ENCODE data around the gene FBXW4. TPM values are rescaled to one million over a fixed set of nuclear protein-coding genes. Genes with fewer than 3 reads are reported as not detected.

The FBXW4 gene
- total RNA-seq, 1 donor from 2014 or later, result 34.4 TPM

DNA sequence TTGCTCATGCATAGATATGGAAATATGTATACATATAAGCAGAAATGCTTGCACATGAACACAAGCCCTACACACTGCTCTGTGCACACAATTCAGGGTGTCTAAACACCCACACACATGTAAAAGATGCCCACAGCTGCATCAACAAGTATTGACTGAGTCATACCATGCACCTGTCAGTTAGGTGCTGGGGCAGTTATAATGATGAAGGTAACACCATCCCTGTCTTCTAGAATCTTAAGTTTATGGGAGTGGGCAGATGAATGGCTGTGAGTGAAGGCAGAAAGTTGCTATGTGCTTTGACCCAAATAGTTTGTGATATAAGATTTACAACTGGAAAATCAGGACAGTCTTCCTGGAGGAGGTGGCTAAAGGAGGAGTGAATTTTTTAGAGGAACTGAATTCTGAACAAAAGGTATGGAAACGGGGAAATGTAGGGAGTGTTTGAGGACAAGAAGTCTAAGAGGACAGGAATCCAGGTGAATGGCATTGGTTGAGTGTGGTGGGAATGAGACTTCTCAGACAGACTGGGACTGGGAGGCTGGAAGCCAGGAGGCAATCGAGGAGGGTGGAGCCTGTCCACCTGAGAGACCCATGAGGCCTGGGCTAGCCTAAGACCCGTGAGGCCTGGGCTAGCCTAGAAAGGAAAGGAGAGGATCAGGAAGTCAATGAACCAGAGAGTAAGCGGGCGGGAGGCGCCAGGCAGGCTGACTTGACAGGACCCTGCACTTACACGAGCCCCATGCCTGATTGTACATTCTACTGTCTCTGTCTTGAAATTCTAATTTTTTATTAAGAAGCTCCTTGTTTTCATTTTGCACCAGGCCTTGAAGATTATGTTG is 127.6 kb downstream of the FBXW4 start:
- Mint-ChIP-seq H3K4me1 (ENCODE audit: low read depth) (peaks cover 18% of the 10 kb centered on the region), H3K4me3 (ENCODE audit: unreplicated experiment) (no peak overlapping the region), H3K36me3 (ENCODE audit: low read depth) (no peaks in the 10 kb centered on the region), H3K27me3 (ENCODE audit: low read depth) (peaks cover 21% of the 10 kb centered on the region), H3K9me3 (ENCODE audit: low read depth) (no peaks in the 10 kb centered on the region), H3K27ac (ENCODE audit: unreplicated experiment) (no peak overlapping the region)
- no peak for TF ChIP-seq CTCF (IDR thresholded peaks at IDR 0.05)
- no peak for DNase-seq (ENCODE audit: low spot score)

DNA sequence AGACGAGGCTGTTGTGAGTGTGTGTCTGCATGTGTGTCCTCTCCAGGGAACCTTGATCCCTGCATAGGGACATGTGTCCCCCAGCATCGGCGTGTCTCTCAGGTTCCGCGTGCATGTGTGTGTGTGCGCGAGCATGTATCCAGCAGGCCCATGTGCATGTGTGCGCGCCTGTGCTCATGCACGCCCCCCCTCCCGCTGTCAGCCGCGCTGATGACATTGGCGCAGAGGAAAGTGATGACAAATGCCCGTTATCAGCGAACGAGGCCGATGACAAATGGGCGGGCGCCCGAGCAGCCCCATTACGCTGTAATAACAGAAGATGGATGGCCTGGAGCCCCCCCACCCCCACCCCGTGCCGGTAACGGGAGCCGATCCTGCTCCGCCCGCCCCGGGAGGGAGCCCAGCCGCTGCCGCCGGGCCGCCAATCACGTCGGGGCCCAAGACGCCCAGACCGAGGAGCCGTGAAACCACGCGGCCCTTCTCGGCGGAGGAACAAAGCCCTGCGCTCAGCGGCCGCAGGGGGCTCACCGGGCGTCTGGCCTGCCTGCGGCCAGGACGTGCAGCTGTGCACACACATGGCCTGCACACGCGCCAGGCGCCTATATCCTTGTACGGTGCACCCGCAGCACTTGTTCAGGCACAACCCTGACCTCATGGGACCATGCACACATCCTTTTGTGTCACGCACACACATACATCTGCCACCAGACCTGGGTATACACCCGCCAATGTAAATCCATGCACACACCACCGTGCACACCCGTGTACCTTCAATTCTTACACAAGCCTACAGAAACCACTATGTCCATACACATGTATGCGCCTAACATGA is 128.4 kb downstream of the FBXW4 start:
- no peaks in the 10 kb centered on the region for H3K9me3 Mint-ChIP-seq (ENCODE audit: low read depth)
- no peak for DNase-seq (ENCODE audit: low spot score)
- peak overlapping the region; percentile 30 for H3K4me3 Mint-ChIP-seq (ENCODE audit: unreplicated experiment)
- TF ChIP-seq CTCF (IDR thresholded peaks at IDR 0.05), result peak; percentile 11
- H3K27me3 Mint-ChIP-seq (ENCODE audit: low read depth), result peaks cover 25% of the 10 kb centered on the region
- H3K4me1 Mint-ChIP-seq (ENCODE audit: low read depth), result peaks cover 18% of the 10 kb centered on the region
- H3K27ac Mint-ChIP-seq (ENCODE audit: unreplicated experiment), result no peak overlapping the region
- no peaks in the 10 kb centered on the region for H3K36me3 Mint-ChIP-seq (ENCODE audit: low read depth)

GRCh38 chr10:101565936-101566332 is 129.0 kb downstream of the FBXW4 start:
- no peak for TF ChIP-seq CTCF (IDR thresholded peaks at IDR 0.05)
- DNase-seq (ENCODE audit: low spot score), result no peak
- Mint-ChIP-seq H3K36me3 (ENCODE audit: low read depth) (no peaks in the 10 kb centered on the region), H3K9me3 (ENCODE audit: low read depth) (no peaks in the 10 kb centered on the region), H3K27ac (ENCODE audit: unreplicated experiment) (no peak overlapping the region), H3K4me1 (ENCODE audit: low read depth) (peaks cover 15% of the 10 kb centered on the region), H3K27me3 (ENCODE audit: low read depth) (peaks cover 25% of the 10 kb centered on the region), H3K4me3 (ENCODE audit: unreplicated experiment) (peak overlapping the region; percentile 30)

DNA sequence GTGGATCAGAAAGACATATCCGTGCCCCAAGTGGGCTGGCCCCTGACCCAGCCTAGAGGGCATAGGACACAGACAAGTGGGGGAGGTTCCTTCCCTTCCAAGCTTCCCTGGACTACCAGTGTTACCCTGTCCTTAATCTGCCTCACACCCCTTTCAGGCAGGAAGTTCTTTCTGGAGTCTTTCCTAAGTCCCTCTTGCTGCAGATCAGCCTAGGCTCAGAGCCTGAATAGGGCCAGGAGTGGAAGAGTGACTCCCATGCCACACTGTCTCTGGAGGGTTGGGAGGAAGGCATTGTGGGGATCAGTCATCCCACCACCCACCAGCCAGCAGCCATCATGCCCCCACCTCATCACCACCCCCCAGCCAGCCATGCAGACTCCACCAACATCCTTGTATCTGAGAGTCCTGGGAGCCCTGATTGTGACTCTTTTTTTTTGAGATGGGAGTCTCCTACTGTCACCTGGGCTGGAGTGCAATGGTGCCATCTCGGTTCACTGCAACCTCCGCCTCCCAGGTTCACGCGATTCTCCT is 129.5 kb downstream of the FBXW4 start:
- H3K36me3 Mint-ChIP-seq (ENCODE audit: low read depth), result no peaks in the 10 kb centered on the region
- no peak overlapping the region for H3K27ac Mint-ChIP-seq (ENCODE audit: unreplicated experiment)
- H3K27me3 Mint-ChIP-seq (ENCODE audit: low read depth), result peaks cover 25% of the 10 kb centered on the region
- peaks cover 10% of the 10 kb centered on the region for H3K4me1 Mint-ChIP-seq (ENCODE audit: low read depth)
- no peaks in the 10 kb centered on the region for H3K9me3 Mint-ChIP-seq (ENCODE audit: low read depth)
- no peak for DNase-seq (ENCODE audit: low spot score)
- no peak overlapping the region for H3K4me3 Mint-ChIP-seq (ENCODE audit: unreplicated experiment)
- no peak for TF ChIP-seq CTCF (IDR thresholded peaks at IDR 0.05)

DNA sequence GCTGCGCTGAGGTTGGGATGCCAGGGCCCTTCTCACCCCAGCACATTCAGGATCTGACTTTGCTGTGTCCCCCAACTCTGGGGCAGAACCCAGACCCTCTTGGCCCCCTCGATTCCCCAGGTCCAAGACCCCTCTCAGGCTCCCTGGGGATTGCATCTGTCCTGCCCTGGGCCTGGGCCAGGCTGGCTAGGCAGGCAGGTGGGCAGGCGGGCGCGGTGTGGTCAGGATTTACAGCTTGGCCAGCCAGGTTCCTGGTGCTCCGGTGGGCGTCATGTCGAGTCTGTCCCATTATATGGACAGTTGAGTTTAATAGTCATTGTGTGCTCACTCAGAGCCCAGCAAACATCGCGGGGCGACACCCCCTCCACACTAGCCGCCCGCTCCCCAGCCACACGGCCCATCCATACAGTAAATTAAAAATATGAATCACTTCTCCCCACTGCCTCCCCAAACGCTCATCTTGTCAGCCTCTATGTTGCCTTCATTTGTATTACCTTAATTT is 130.4 kb downstream of the FBXW4 start:
- H3K4me3 Mint-ChIP-seq (ENCODE audit: unreplicated experiment), result no peak overlapping the region

More for the DNA sequence above, 130.4 kb downstream of the FBXW4 start:
- Mint-ChIP-seq H3K9me3 (ENCODE audit: low read depth) (no peaks in the 10 kb centered on the region), H3K4me1 (ENCODE audit: low read depth) (peaks cover 5% of the 10 kb centered on the region), H3K27me3 (ENCODE audit: low read depth) (peaks cover 23% of the 10 kb centered on the region), H3K36me3 (ENCODE audit: low read depth) (no peaks in the 10 kb centered on the region), H3K27ac (ENCODE audit: unreplicated experiment) (no peak overlapping the region)
- no peak for TF ChIP-seq CTCF (IDR thresholded peaks at IDR 0.05)
- no peak for DNase-seq (ENCODE audit: low spot score)
